ENCODE measurements around the gene PLEKHG4B. TPM values are rescaled to one million over a fixed set of nuclear protein-coding genes. Genes with fewer than 3 reads are reported as not detected.

PLEKHG4B gene
- total RNA-seq, 1 experiment from 2014 or later: 44.3 TPM

DNA sequence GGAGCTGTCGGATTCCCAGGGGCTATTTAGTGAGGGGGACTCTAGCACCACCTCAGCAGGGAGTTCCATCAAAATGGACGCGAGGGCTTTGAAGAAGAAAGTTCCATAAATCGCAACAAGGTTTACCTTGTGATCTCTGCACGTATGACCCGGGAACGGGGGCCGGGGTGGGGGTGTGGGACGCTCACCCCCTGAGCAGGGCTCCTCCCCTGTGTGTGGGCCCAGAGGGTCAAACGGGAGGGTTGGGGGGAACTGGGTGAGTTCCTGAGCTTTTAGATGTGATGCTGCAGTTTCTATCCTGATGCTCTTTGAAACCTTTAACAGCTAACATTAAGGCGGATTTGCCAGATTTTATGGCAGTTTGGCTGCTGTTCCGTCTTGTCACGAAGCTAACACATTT is 80.5 kb downstream of the PLEKHG4B start:
- no peak overlapping the region for H4K8ac ChIP-seq (replicated peaks; ENCODE audit: insufficient read length, low read depth, low read length)
- H3K14ac ChIP-seq (ENCODE audit: insufficient read depth, low read length): no peak overlapping the region
- Mint-ChIP-seq H3K9me3 (no peaks in the 10 kb centered on the region), H3K4me1 (no peaks in the 10 kb centered on the region), H3K4me3 (no peak overlapping the region), H3K27me3 (ENCODE audit: low read depth) (no peaks in the 10 kb centered on the region; the same call in 1 of the 2 replicates), H3K27ac (no peak overlapping the region), H3K36me3 (ENCODE audit: insufficient read depth in 1 of 3, low read depth in 3 of 3) (peaks cover 4 to 46% (median 41%) of the 10 kb centered on the region in 3 experiments; a peak in 6 of 7 replicates)
- H4K91ac ChIP-seq (ENCODE audit: insufficient read length, low read depth, low read length): no peak overlapping the region
- no peak overlapping the region for H3K9ac ChIP-seq (ENCODE audit: extremely low read depth, insufficient read length, low read length)
- no peak overlapping the region for H3T11ph ChIP-seq (ENCODE audit: low read length)
- H4K20me1 ChIP-seq (ENCODE audit: control insufficient read depth, insufficient read depth, insufficient read length): no peaks in the 10 kb centered on the region
- no peak overlapping the region for H3K4ac ChIP-seq (ENCODE audit: low read depth, low read length)
- no peak overlapping the region for H2AK5ac ChIP-seq (ENCODE audit: insufficient read length, low read length)
- H2BK20ac ChIP-seq (ENCODE audit: low read depth, low read length, poor library complexity, severe bottlenecking): no peak overlapping the region
- no peak overlapping the region for H3K56ac ChIP-seq (ENCODE audit: insufficient read length, low read depth, low read length)
- no peaks in the 10 kb centered on the region for H3K79me2 ChIP-seq (ENCODE audit: insufficient read depth, low read length)
- no peak overlapping the region for H2AFZ ChIP-seq (ENCODE audit: low read length)
- H3K27me3 ChIP-seq (ENCODE audit: insufficient read depth, low read length): no peaks in the 10 kb centered on the region
- H2BK15ac ChIP-seq (ENCODE audit: low read depth, low read length): no peak overlapping the region
- no peaks in the 10 kb centered on the region for H3K79me1 ChIP-seq (ENCODE audit: insufficient read depth, low read depth, low read length, poor library complexity, severe bottlenecking)
- no peak overlapping the region for H3K4me2 ChIP-seq (ENCODE audit: insufficient read depth, insufficient read length, low read length)
- H3K27ac ChIP-seq (ENCODE audit: insufficient read length, low read depth, low read length): no peak overlapping the region
- H2BK5ac ChIP-seq (ENCODE audit: insufficient read length, low read length): no peak overlapping the region
- no peak overlapping the region for H3K23ac ChIP-seq (ENCODE audit: insufficient read length, low read depth, low read length)
- TF ChIP-seq, protein P1, sequence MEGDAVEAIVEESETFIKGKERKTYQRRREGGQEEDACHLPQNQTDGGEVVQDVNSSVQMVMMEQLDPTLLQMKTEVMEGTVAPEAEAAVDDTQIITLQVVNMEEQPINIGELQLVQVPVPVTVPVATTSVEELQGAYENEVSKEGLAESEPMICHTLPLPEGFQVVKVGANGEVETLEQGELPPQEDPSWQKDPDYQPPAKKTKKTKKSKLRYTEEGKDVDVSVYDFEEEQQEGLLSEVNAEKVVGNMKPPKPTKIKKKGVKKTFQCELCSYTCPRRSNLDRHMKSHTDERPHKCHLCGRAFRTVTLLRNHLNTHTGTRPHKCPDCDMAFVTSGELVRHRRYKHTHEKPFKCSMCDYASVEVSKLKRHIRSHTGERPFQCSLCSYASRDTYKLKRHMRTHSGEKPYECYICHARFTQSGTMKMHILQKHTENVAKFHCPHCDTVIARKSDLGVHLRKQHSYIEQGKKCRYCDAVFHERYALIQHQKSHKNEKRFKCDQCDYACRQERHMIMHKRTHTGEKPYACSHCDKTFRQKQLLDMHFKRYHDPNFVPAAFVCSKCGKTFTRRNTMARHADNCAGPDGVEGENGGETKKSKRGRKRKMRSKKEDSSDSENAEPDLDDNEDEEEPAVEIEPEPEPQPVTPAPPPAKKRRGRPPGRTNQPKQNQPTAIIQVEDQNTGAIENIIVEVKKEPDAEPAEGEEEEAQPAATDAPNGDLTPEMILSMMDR (conservative IDR thresholded peaks at IDR 0.05): no peak
- no peak overlapping the region for H3K18ac ChIP-seq (ENCODE audit: insufficient read length, low read depth, low read length)
- no peak overlapping the region for H2BK12ac ChIP-seq (ENCODE audit: insufficient read length, low read depth, low read length)
- no peaks in the 10 kb centered on the region for H3K23me2 ChIP-seq (ENCODE audit: insufficient read length, low read depth, low read length, poor library complexity, severe bottlenecking)
- DNase-seq: no peak
- H2BK120ac ChIP-seq (ENCODE audit: low read depth, low read length, poor library complexity, severe bottlenecking): no peak overlapping the region
- no peaks in the 10 kb centered on the region for H3K9me3 ChIP-seq (ENCODE audit: control insufficient read depth, low read depth, low read length)
- H4K5ac ChIP-seq (ENCODE audit: insufficient read length, low read depth, low read length): no peak overlapping the region
- no CpG with 5 or more reads among the region's 13 CpGs for WGBS (ENCODE audit: extremely low coverage, insufficient read length, low lambda C conversion rate)
- no peaks in the 10 kb centered on the region for H3K4me1 ChIP-seq (ENCODE audit: insufficient read depth, low read length)

Data from H9 (cell line).